GM12875 (cell line): ENCODE results near the gene OR8H1.

Experiments used
- H3K4me3 ChIP-seq: one replicate; pipeline ENCODE4 v1.5.1; 2011; ENCODE audit warnings: low read depth, low read length, control low read depth
- TF ChIP-seq, protein P1 (sequence below): IDR thresholded peaks from 2 replicates; pipeline ENCODE4 v1.5.1; 2011; ENCODE audit warnings: low read depth, mild to moderate bottlenecking, control low read depth, inconsistent platforms, low read length, moderate library complexity, borderline replicate concordance; ENCODE audit not compliant: insufficient read depth

The OR8H1 gene, protein sequence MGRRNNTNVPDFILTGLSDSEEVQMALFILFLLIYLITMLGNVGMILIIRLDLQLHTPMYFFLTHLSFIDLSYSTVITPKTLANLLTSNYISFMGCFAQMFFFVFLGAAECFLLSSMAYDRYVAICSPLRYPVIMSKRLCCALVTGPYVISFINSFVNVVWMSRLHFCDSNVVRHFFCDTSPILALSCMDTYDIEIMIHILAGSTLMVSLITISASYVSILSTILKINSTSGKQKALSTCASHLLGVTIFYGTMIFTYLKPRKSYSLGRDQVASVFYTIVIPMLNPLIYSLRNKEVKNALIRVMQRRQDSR

GRCh38 chr11:56292154-56292553 lies at the start of gene OR8H1:
TSS of gene OR8H1 (minus strand) at chr11:56292254. CDS start at chr11:56291062, 1,192 bp downstream.
- H3K4me3 ChIP-seq = no peak within 1 kb of the TSS
- TF ChIP-seq, protein P1, sequence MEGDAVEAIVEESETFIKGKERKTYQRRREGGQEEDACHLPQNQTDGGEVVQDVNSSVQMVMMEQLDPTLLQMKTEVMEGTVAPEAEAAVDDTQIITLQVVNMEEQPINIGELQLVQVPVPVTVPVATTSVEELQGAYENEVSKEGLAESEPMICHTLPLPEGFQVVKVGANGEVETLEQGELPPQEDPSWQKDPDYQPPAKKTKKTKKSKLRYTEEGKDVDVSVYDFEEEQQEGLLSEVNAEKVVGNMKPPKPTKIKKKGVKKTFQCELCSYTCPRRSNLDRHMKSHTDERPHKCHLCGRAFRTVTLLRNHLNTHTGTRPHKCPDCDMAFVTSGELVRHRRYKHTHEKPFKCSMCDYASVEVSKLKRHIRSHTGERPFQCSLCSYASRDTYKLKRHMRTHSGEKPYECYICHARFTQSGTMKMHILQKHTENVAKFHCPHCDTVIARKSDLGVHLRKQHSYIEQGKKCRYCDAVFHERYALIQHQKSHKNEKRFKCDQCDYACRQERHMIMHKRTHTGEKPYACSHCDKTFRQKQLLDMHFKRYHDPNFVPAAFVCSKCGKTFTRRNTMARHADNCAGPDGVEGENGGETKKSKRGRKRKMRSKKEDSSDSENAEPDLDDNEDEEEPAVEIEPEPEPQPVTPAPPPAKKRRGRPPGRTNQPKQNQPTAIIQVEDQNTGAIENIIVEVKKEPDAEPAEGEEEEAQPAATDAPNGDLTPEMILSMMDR = no peak

DNA sequence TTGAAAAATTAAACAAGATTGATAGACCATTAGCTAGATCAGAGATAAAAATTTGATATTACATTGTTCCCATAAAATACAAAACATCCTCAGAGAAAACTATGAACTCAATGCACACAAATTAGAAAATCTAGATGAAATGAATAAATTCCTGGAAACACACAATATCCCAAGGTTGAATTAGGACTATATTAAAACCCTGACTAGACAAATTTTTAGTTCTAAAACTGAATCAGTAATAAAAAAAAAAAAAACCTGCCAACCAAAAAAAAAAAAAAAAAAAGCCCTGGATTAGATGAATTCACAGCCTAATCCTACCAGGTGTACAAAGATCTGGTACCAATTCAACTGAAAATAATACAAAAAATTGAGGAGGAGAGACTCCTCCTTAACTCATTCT lies 48.2 kb upstream of the OR8H1 start:
- H3K4me3 ChIP-seq = no peak overlapping the region

DNA sequence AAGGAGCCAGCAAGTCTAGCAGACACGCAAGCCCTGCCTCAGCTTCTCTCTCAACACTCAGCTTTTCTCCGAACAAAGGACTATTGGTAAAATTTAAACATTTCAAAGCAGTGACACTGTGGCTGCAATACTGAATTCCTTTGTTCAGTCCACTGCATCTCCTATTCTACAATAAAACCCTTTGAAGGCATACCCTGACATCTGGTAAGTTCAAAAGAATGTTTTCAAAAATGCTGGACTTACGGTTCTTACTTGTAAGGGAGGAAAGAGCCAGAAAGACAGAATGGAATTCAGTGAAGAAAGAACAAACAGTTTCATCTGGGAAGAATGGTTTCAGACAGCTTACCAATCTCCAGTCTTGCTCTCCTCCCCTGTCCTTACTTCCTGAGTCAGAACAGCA lies 41.1 kb upstream of the OR8H1 start:
- TF ChIP-seq, protein P1 = no peak
- H3K4me3 ChIP-seq = no peak overlapping the region

More for the DNA sequence above, 48.2 kb upstream of the OR8H1 start:
- TF ChIP-seq, protein P1 = no peak

GRCh38 chr11:56331861-56332491 lies 39.9 kb upstream of the OR8H1 start:
- TF ChIP-seq, protein P1 = no peak
- no peak overlapping the region for H3K4me3 ChIP-seq

DNA sequence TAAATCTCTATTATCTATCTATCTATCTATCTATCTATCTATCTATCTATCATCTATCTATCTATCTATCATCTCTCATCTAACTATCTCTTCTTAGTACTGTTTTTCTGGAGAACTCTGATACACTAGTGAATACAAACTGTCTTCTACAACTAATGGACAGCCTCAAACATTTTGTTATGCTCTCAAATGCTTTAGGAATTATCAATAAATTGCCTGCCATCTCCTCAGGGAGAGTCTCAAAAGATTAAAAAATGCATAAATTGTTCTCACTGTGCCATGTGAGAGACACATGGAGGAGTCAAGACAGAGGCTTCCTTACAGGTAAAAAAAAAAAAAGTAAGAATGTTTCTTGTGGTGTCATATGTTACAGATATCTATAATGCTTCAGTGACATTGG lies 22.8 kb upstream of the OR8H1 start, which contains the start of gene OR8K3:
Gene OR8K3, plus strand, starts transcription at position 301 of the 400 bp plus-strand sequence. CDS start 3,163 bp downstream, outside the sequence.
- TF ChIP-seq, protein P1 = no peak
- no peak within 1 kb of the TSS for H3K4me3 ChIP-seq

DNA sequence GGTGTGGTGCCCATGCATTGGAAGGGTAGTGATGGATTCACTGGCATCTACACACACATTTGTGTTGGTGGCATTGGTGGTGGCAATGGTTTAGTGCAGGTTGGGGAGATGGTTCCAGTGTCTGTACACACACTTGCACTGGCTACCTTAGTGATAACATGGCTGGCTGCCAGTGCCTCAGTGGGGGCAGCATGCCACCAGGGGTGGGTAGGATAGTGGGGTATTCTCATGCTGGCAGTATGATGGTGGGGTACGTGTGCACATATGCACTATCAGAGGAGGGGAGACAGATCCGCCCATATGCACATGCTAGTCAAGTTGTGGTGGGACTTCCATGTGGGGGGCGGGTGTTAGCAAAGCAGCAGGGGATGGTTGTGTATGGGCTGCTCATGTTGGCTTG lies 15.8 kb upstream of the OR8H1 start:
- TF ChIP-seq, protein P1 = no peak
- no peak overlapping the region for H3K4me3 ChIP-seq

- TF ChIP-seq, protein P1 = no peak
- no peak overlapping the region for H3K4me3 ChIP-seq
Observed at GRCh38 chr11:56296898-56297297, 4.8 kb upstream of the OR8H1 start.
